ENCODE results near the gene LRIT2. TPM values are rescaled to one million over a fixed set of nuclear protein-coding genes. Genes with fewer than 3 reads are reported as not detected.

LRIT2 gene
- total RNA-seq, 1 experiment from 2014 or later: not detected

DNA sequence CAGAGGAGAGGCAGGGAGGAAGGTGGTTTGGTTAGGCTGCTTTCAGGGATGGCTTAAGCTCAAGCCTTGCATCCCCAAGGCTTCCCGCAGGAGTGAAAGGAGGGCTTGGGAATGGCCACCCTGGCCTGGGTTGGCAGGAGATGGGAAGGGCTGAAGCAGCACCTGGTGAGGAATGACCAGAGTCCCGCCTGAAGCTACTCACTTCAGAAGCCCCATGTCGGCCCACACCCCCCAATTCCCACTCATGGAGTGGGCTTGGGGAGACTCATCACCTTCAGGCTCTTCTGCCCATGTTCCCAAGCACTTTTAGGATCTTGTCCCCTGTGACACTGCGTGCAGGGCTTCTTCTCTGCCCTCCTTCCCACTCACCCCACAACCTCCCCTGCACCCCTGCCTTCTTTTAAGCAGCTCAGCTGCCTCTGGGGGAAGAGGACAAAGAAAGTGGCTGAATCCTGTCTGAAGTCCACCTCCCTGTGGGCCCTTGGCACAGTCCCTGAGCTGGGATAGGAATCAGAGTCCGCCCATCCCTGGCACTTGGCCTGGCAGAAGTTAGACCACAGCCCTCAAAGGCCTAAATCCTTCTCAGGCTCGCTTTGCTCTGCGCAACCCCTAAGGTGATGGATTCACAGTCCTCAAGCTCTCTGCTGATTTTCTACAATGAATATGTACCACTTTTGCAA, 36.0 kb upstream of the LRIT2 start:
- Histone ChIP-seq H3K4me1 (ENCODE audit: insufficient read depth, low read length) (peaks cover 4% of the 10 kb centered on the region; the same call in 1 of the 2 replicates), H3K27ac (ENCODE audit: low read length) (no peak overlapping the region), H3K9ac (ENCODE audit: low read length) (no peak overlapping the region), H2AFZ (ENCODE audit: low read length) (no peak overlapping the region), H3K27me3 (ENCODE audit: low read length) (0 out of 2 replicates have a peak, but pooled peaks cover 6% of the 10 kb centered on the region), H3K4me3 (ENCODE audit: low read length) (no peak overlapping the region), H3K9me2 (replicated peaks; ENCODE audit: low read length) (no peaks in the 10 kb centered on the region), H3F3A (ENCODE audit: low read length, unreplicated experiment) (no peaks in the 10 kb centered on the region), H3K4me2 (ENCODE audit: low read length) (no peak overlapping the region), H3K36me3 (ENCODE audit: low read depth, low read length) (no peaks in the 10 kb centered on the region), H3K9me3 (ENCODE audit: low read length) (no peaks in the 10 kb centered on the region), H4K20me1 (ENCODE audit: low read length) (no peaks in the 10 kb centered on the region), H3K79me2 (ENCODE audit: low read length) (no peaks in the 10 kb centered on the region)
- ChIA-PET POLR2A (ENCODE audit: unreplicated experiment) (no interaction called here), CTCF (no interaction called here)
- DNase-seq (no peak), ATAC-seq (no peak)
- intact Hi-C loops (cut with micrococcal nuclease): no loop called here
- BruUV-seq (replicated peaks): no TSS peak
- TF ChIP-seq, protein P1, sequence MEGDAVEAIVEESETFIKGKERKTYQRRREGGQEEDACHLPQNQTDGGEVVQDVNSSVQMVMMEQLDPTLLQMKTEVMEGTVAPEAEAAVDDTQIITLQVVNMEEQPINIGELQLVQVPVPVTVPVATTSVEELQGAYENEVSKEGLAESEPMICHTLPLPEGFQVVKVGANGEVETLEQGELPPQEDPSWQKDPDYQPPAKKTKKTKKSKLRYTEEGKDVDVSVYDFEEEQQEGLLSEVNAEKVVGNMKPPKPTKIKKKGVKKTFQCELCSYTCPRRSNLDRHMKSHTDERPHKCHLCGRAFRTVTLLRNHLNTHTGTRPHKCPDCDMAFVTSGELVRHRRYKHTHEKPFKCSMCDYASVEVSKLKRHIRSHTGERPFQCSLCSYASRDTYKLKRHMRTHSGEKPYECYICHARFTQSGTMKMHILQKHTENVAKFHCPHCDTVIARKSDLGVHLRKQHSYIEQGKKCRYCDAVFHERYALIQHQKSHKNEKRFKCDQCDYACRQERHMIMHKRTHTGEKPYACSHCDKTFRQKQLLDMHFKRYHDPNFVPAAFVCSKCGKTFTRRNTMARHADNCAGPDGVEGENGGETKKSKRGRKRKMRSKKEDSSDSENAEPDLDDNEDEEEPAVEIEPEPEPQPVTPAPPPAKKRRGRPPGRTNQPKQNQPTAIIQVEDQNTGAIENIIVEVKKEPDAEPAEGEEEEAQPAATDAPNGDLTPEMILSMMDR (conservative IDR thresholded peaks at IDR 0.05; ENCODE audit: low read depth, low read length): no peak
- TF ChIP-seq EZH2 (IDR thresholded peaks at IDR 0.05; ENCODE audit: low read length, unreplicated experiment) (no peak), EZH2phosphoT487 (IDR thresholded peaks at IDR 0.05; ENCODE audit: borderline replicate concordance, low read length) (no peak)

DNA sequence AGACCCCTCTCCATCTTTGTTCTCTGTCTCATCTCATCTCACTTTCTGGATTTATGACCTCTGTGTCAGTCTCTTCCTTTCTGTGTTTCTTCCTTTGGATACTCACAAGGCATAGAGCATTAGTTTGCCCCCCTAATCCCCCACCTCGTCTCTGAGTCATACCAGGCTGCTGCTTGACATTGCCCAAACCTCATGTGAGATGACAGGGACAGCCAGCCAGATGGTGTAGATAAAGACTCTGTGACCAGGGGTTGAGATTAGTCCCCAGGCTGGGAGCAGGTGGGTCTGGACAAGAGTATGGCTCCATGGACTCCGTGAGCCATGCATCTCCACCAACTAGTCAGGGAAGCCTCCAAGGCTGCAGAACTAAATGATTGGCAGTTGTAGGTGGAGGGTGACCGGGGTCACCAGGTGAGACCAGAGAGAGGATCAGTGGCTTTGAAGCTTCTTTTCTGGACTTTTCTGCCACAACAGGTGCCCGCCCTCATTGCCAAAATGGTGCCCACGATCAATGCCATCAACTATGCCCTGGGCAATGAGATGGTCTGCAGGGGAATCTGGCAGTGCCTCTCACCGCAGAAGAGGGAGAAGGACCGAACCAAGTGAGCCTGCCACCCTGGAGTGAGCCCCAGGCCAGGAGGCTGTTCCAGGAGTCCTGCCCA, 32.8 kb upstream of the LRIT2 start:
- H3F3A ChIP-seq (ENCODE audit: low read length, unreplicated experiment): no peaks in the 10 kb centered on the region
- no peaks in the 10 kb centered on the region for H3K36me3 ChIP-seq (ENCODE audit: low read depth, low read length)
- CTCF ChIA-PET: no interaction called here
- no peak overlapping the region for H3K9ac ChIP-seq (ENCODE audit: low read length)
- no peaks in the 10 kb centered on the region for H3K4me1 ChIP-seq (ENCODE audit: insufficient read depth, low read length)
- intact Hi-C loops (cut with micrococcal nuclease): no loop called here
- no peak overlapping the region for H3K4me3 ChIP-seq (ENCODE audit: low read length)
- no peak for TF ChIP-seq EZH2 (IDR thresholded peaks at IDR 0.05; ENCODE audit: low read length, unreplicated experiment)
- TF ChIP-seq, protein P1 (conservative IDR thresholded peaks at IDR 0.05; ENCODE audit: low read depth, low read length): no peak
- TF ChIP-seq EZH2phosphoT487 (IDR thresholded peaks at IDR 0.05; ENCODE audit: borderline replicate concordance, low read length): no peak
- no peaks in the 10 kb centered on the region for H3K79me2 ChIP-seq (ENCODE audit: low read length)
- 0 out of 2 replicates have a peak, but pooled peaks cover 6% of the 10 kb centered on the region for H3K27me3 ChIP-seq (ENCODE audit: low read length)
- ATAC-seq: no peak
- no peaks in the 10 kb centered on the region for H3K9me2 ChIP-seq (replicated peaks; ENCODE audit: low read length)
- no peak overlapping the region for H2AFZ ChIP-seq (ENCODE audit: low read length)
- BruUV-seq (replicated peaks): no TSS peak
- H3K4me2 ChIP-seq (ENCODE audit: low read length): no peak overlapping the region
- H3K9me3 ChIP-seq (ENCODE audit: low read length): no peaks in the 10 kb centered on the region
- POLR2A ChIA-PET (ENCODE audit: unreplicated experiment): no interaction called here
- DNase-seq: no peak
- H3K27ac ChIP-seq (ENCODE audit: low read length): no peak overlapping the region
- no peaks in the 10 kb centered on the region for H4K20me1 ChIP-seq (ENCODE audit: low read length)

Measured in PC-3 (cell line).